ENCODE measurements around the gene HLA-DPB1.

DNA sequence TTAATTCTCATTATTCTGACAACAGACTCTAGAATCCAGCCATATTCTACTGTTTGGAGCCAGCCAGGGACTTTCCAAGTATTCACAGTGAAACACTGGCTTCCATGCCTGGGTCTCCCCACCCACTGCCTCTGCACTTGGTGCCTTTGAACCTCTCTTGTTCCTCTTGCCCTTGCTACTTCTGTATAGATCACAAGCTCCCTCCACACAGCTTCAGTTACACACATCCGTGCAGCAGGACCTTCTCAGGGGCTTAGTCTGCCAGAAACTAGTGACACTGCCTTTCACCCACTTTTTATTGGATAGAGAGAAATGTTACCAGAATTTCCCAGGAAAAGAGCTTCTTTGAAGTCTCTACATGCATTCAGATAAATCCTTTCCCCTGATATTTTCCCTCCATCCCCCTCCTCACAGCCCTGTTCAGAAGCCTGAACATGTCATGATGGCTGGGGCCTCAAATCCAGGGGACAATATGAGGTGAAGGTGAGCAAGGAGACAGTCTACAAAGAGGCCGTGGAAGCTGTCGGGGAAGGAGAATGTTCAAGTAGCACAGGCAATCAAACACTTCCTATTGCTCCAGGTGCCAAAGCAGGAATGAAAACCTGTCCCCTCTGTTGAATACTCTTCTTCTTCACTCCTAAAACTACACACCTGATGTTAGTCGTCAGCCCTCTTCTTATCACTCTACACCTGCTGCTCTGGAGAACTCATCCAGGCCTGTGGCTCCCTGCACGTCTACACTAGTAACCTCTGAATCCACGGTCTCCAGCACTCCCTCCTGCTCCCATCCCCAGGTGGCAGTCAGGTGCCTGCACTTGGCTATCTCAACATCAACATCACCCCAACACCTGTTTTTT is 46.2 kb upstream of the HLA-DPB1 start:
- no peak for TF ChIP-seq EZH2 (IDR thresholded peaks at IDR 0.05; ENCODE audit: borderline replicate concordance, low read depth, low read length, poor library complexity, severe bottlenecking)
- TF ChIP-seq, protein P1, sequence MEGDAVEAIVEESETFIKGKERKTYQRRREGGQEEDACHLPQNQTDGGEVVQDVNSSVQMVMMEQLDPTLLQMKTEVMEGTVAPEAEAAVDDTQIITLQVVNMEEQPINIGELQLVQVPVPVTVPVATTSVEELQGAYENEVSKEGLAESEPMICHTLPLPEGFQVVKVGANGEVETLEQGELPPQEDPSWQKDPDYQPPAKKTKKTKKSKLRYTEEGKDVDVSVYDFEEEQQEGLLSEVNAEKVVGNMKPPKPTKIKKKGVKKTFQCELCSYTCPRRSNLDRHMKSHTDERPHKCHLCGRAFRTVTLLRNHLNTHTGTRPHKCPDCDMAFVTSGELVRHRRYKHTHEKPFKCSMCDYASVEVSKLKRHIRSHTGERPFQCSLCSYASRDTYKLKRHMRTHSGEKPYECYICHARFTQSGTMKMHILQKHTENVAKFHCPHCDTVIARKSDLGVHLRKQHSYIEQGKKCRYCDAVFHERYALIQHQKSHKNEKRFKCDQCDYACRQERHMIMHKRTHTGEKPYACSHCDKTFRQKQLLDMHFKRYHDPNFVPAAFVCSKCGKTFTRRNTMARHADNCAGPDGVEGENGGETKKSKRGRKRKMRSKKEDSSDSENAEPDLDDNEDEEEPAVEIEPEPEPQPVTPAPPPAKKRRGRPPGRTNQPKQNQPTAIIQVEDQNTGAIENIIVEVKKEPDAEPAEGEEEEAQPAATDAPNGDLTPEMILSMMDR (conservative IDR thresholded peaks at IDR 0.05; ENCODE audit: low read depth, low read length), result no peak
